HCT116 (cell line): ENCODE data around the gene CDC42EP5. TPM values are rescaled to one million over a fixed set of nuclear protein-coding genes. Genes with fewer than 3 reads are reported as not detected.

Source experiments
- ATAC-seq: fragments of 200-7000 bp; cut with Tn5 transposase; 2 replicates; pipeline ENCODE4 v1.9.1; 2020; ENCODE audit warnings: mild to moderate bottlenecking, moderate library complexity
- BruUV-seq: library from RNA; stranded (reverse); fragments of 400-500 nt; replicated peaks from 2 replicates; lab custom pipeline; 2021; lab: Mats Ljungman, UMichigan
- CTCF ChIA-PET: fragments of 300-600 bp; sonication (Branson Sonifier 250); formaldehyde crosslinking; loops from one replicate; lab custom pipeline; 2021; ENCODE audit warnings: antibody characterized with exemption; lab: Charles Lee
- POLR2A ChIA-PET: fragments of 300-600, 350-600 bp; sonication (Branson Sonifier 250); formaldehyde crosslinking; loops from one replicate; lab custom pipeline; 2021; ENCODE audit warnings: antibody characterized with exemption; lab: Charles Lee
- RAD21 ChIA-PET, 2 experiments: fragments of 300-600 bp; sonication (Branson Sonifier 250); formaldehyde crosslinking; loops; one replicate each; lab custom pipeline; 2023; ENCODE audit warnings: low total read pairs in 2 of 2; ENCODE audit not compliant: uncharacterized antibody in 2 of 2, unreplicated experiment in 2 of 2, low non-redundant PET in 1 of 2; lab: Charles Lee
- DNase-seq: peaks from one replicate; pipeline ENCODE4 v3.0.0-alpha.2; 2010; ENCODE audit warnings: low read depth, low spot score
- H2AFZ ChIP-seq: fragments of 200-600 bp; shearing (Covaris generic), sonication (generic); 2 replicates; pipeline ENCODE4 v1.6.1; 2017; ENCODE audit warnings: low read depth, mixed run types, mixed read lengths, antibody characterized with exemption, low read length; ENCODE audit not compliant: poor library complexity, severe bottlenecking
- H3K27ac ChIP-seq: 2 replicates; pipeline ENCODE4 v1.5.1; 2012; ENCODE audit warnings: low read depth, low read length
- H3K27me3 ChIP-seq: fragments of 200-600 bp; sonication (generic); 2 replicates; pipeline ENCODE4 v1.6.1; 2016; ENCODE audit warnings: mixed run types, low read length, mixed read lengths; ENCODE audit not compliant: insufficient read depth
- H3K36me3 ChIP-seq, 2 experiments: fragments of 200-500 bp in 1 of 2; fragments of 200-600 bp in 1 of 2; sonication (Bioruptor generic) in 1 of 2; sonication (generic) in 1 of 2; 2 replicates each; pipeline versions ENCODE4 v1.5.1 to v1.6.1; 2014 to 2016; ENCODE audit warnings: low read length in 2 of 2, inconsistent platforms in 1 of 2, mixed read lengths in 1 of 2, mixed run types in 1 of 2; ENCODE audit not compliant: insufficient read depth in 2 of 2, control insufficient read depth in 1 of 2
- H3K4me1 ChIP-seq, 2 experiments: fragments of 200-600 bp in 1 of 2; sonication (generic) in 1 of 2; 2 replicates each; pipeline versions ENCODE4 v1.5.1 to v1.6.1; 2012 to 2017; ENCODE audit warnings: low read length in 2 of 2, inconsistent platforms in 1 of 2, mild to moderate bottlenecking in 1 of 2, mixed read lengths in 1 of 2, mixed run types in 1 of 2, moderate library complexity in 1 of 2; ENCODE audit not compliant: insufficient read depth in 2 of 2, control insufficient read depth in 1 of 2
- H3K4me2 ChIP-seq: fragments of 200-600 bp; sonication (generic); 2 replicates; pipeline ENCODE4 v1.6.1; 2017; ENCODE audit warnings: mixed run types, low read length, mixed read lengths
- H3K4me3 ChIP-seq, 2 experiments: fragments of 200-600 bp in 1 of 2; sonication (generic) in 1 of 2; replicated peaks in 1 of 2; 2 replicates each; pipeline ENCODE4 v1.5.1; 2011 to 2016; ENCODE audit warnings: low read length in 2 of 2, control low read depth in 1 of 2, low read depth in 1 of 2, mild to moderate bottlenecking in 1 of 2, mixed read lengths in 1 of 2, mixed run types in 1 of 2
- H3K79me2 ChIP-seq: fragments of 200-600 bp; sonication (generic); 2 replicates; pipeline ENCODE4 v1.6.1; 2017; ENCODE audit warnings: mild to moderate bottlenecking, mixed run types, low read length, moderate library complexity, mixed read lengths; ENCODE audit not compliant: insufficient read depth
- H3K9ac ChIP-seq: fragments of 200-600 bp; sonication (generic); 2 replicates; pipeline ENCODE4 v1.6.1; 2016; ENCODE audit warnings: low read length, mixed read lengths
- H3K9me2 ChIP-seq: fragments of 200-600 bp; sonication (generic), shearing (Covaris generic); 2 replicates; pipeline ENCODE4 v1.6.1; 2017; ENCODE audit warnings: mixed run types, mild to moderate bottlenecking, moderate library complexity; ENCODE audit not compliant: insufficient read depth
- H3K9me3 ChIP-seq, 2 experiments: fragments of 200-500 bp in 1 of 2; fragments of 200-600 bp in 1 of 2; sonication (Bioruptor generic) in 1 of 2; sonication (generic) in 1 of 2; 2 replicates each; pipeline ENCODE4 v1.6.1; 2014 to 2017; ENCODE audit warnings: low read length in 2 of 2, mixed read lengths in 2 of 2, inconsistent platforms in 1 of 2, low read depth in 1 of 2, mild to moderate bottlenecking in 1 of 2, mixed run types in 1 of 2, moderate library complexity in 1 of 2; ENCODE audit not compliant: control insufficient read depth in 1 of 2, insufficient read depth in 1 of 2
- H4K20me1 ChIP-seq: fragments of 200-600 bp; sonication (generic), shearing (Covaris generic); 2 replicates; pipeline ENCODE4 v1.6.1; 2017; ENCODE audit warnings: mixed run types, mild to moderate bottlenecking, moderate library complexity; ENCODE audit not compliant: insufficient read depth
- CBX3 ChIP-seq: IDR thresholded peaks from 2 replicates; pipeline ENCODE4 v1.6.1; 2012; ENCODE audit warnings: low read depth
- CEBPB ChIP-seq: IDR thresholded peaks from 2 replicates; pipeline ENCODE4 v1.6.1; 2012; ENCODE audit warnings: low read depth
- EGR1 ChIP-seq: IDR thresholded peaks from 2 replicates; pipeline ENCODE4 v1.6.1; 2012; ENCODE audit warnings: low read depth
- EZH2 ChIP-seq: fragments of 200-600 bp; sonication (generic); IDR thresholded peaks from 2 replicates; pipeline ENCODE4 v1.6.1; 2017; ENCODE audit warnings: antibody characterized with exemption, mixed run types
- EZH2phosphoT487 ChIP-seq: fragments of 200-600 bp; IDR thresholded peaks from 2 replicates; pipeline ENCODE4 v1.6.1; 2018; ENCODE audit warnings: antibody characterized with exemption, borderline replicate concordance
- JUND ChIP-seq: IDR thresholded peaks from 2 replicates; pipeline ENCODE4 v1.6.1; 2012
- REST ChIP-seq: IDR thresholded peaks from 2 replicates; pipeline ENCODE4 v1.6.1; 2012; ENCODE audit warnings: low read depth
- SP1 ChIP-seq: IDR thresholded peaks from 2 replicates; pipeline ENCODE4 v1.6.1; 2012; ENCODE audit warnings: low read depth
- TCF7L2 ChIP-seq: IDR thresholded peaks from 2 replicates; pipeline ENCODE4 v1.7.0; 2011; ENCODE audit warnings: borderline replicate concordance, inconsistent platforms; ENCODE audit not compliant: insufficient read depth, insufficient read length; ENCODE audit errors: extremely low read depth
- ZFX ChIP-seq: fragments of 450-650 bp; IDR thresholded peaks from 2 replicates; pipeline ENCODE4 v1.6.1; 2017
- ZNF274 ChIP-seq: fragments of 200-500 bp; sonication (Bioruptor generic); IDR thresholded peaks from 2 replicates; pipeline ENCODE4 v1.6.1; 2014; ENCODE audit warnings: mild to moderate bottlenecking, low read depth, low read length, inconsistent platforms
- intact Hi-C: fragments of 100-400 bp; cut with micrococcal nuclease; formaldehyde crosslinking; loops from 2 replicates; pipeline ENCODE4 v1.10.0; 2022
- total RNA-seq: library from RNA; stranded (reverse); gene quantifications from one replicate; pipeline ENCODE4 v1.2.1, GENCODE V29; 2021; ENCODE audit not compliant: unreplicated experiment
- TF ChIP-seq, protein P1 (sequence below): IDR thresholded peaks from 2 replicates; pipeline ENCODE4 v1.6.1; 2011; ENCODE audit warnings: mild to moderate bottlenecking, low read length, moderate library complexity; ENCODE audit not compliant: insufficient replicate concordance; ENCODE audit errors: extremely low read depth
- TF ChIP-seq, protein P2 (sequence below): IDR thresholded peaks from 2 replicates; pipeline ENCODE4 v1.6.1; 2012

Gene CDC42EP5
- total RNA-seq, 1 experiment from 2014 or later, result 0.64 TPM

DNA sequence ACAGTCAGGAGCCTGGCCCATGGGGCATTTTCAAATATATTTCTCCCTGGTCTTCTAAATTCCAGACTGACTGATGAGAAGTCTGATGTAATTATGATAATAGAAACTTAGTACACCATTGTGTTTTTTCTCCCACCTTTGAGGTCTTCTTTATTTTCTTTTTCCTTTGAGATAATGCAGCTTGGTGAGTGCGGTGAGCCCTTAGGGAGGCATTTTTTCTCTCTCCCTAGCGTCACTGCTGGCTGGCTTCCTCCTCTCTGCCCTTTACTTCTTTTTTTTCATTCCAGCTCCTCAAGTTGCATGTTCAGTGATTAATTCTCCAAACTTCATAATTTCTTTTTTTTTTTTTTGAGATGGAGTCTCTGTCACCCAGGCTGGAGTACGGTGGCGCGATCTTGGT, 12.8 kb upstream of the CDC42EP5 start:
- Histone ChIP-seq H3K79me2 (no peaks in the 10 kb centered on the region), H3K27me3 (peaks cover 15% of the 10 kb centered on the region), H3K4me3 (no peak overlapping the region), H2AFZ (no peak overlapping the region), H3K27ac (no peak overlapping the region), H3K9me3 (no peaks in the 10 kb centered on the region), H3K9me2 (no peaks in the 10 kb centered on the region), H3K4me2 (no peak overlapping the region)
- DNase-seq, result no peak
- BruUV-seq, result no TSS peak
- POLR2A ChIA-PET, result interaction anchor here (0.6 kb wide), 1 partner anchor 13 kb away, joined by 3 read pairs; the partner anchor contains the start of gene CDC42EP5
- no peak for TF ChIP-seq ZFX
- TF ChIP-seq EGR1, result no peak
- TF ChIP-seq CBX3, result no peak
- no peak for TF ChIP-seq EZH2
- no peak for TF ChIP-seq JUND
- TF ChIP-seq, all 23 proteins: peak for 0
- ATAC-seq, result no peak
- intact Hi-C loops, result no loop called here
- Histone ChIP-seq H3K9ac (no peak overlapping the region), H4K20me1 (no peaks in the 10 kb centered on the region), H3K4me1 (no peaks in the 10 kb centered on the region), H3K36me3 (no peaks in the 10 kb centered on the region)
- ChIA-PET RAD21 (no interaction called here), CTCF (no interaction called here)

DNA sequence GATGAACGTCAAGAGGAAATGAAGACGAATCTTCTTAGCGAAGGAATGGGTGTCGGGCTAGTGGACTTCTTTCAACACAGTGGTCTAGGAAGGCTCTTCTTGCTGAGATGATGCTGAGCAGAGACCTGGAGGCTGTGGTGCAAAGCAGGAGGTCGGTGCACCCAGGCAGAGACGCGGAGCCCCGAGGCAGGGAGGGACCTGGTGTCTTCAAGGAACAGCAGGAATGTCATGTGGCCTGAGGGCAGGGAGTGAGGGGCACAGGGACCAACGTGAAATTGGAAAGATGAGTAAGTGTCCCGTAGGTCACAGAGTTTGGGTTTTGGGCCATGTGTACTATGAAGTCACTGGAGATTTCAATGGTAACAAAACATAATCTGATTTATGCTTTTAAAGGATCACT, 11.4 kb upstream of the CDC42EP5 start:
- Histone ChIP-seq H3K27ac (no peak overlapping the region), H3K4me1 (no peaks in the 10 kb centered on the region), H3K9ac (no peak overlapping the region), H3K4me3 (no peak overlapping the region), H2AFZ (no peak overlapping the region), H3K9me2 (no peaks in the 10 kb centered on the region), H3K79me2 (no peaks in the 10 kb centered on the region), H4K20me1 (no peaks in the 10 kb centered on the region), H3K36me3 (no peaks in the 10 kb centered on the region), H3K4me2 (no peak overlapping the region), H3K27me3 (0 out of 2 replicates have a peak, but pooled peaks cover 3% of the 10 kb centered on the region), H3K9me3 (no peaks in the 10 kb centered on the region)
- ATAC-seq (no peak), DNase-seq (no peak)
- ChIA-PET POLR2A (no interaction called here), RAD21 (no interaction called here), CTCF (no interaction called here)
- no TSS peak for BruUV-seq
- intact Hi-C loops, result loop anchor here (5.0 kb wide), 1 partner anchor 193 kb away; no protein-coding TSS in a partner anchor
- no peak for TF ChIP-seq EZH2
- no peak for TF ChIP-seq EZH2phosphoT487
- no peak for TF ChIP-seq CEBPB
- TF ChIP-seq TCF7L2, result no peak
- no peak for TF ChIP-seq SP1
- TF ChIP-seq REST, result no peak
- no peak for TF ChIP-seq ZNF274
- TF ChIP-seq ZFX, result no peak
- TF ChIP-seq, protein P1, sequence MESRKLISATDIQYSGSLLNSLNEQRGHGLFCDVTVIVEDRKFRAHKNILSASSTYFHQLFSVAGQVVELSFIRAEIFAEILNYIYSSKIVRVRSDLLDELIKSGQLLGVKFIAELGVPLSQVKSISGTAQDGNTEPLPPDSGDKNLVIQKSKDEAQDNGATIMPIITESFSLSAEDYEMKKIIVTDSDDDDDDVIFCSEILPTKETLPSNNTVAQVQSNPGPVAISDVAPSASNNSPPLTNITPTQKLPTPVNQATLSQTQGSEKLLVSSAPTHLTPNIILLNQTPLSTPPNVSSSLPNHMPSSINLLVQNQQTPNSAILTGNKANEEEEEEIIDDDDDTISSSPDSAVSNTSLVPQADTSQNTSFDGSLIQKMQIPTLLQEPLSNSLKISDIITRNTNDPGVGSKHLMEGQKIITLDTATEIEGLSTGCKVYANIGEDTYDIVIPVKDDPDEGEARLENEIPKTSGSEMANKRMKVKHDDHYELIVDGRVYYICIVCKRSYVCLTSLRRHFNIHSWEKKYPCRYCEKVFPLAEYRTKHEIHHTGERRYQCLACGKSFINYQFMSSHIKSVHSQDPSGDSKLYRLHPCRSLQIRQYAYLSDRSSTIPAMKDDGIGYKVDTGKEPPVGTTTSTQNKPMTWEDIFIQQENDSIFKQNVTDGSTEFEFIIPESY, result no peak
- TF ChIP-seq, protein P2, sequence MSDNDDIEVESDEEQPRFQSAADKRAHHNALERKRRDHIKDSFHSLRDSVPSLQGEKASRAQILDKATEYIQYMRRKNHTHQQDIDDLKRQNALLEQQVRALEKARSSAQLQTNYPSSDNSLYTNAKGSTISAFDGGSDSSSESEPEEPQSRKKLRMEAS, result no peak
